ENCODE data around the gene FLNB.

FLNB gene

GRCh38 chr3:58164199-58164879 is 156.1 kb downstream of the FLNB start:
- no peak for DNase-seq (ENCODE audit: low read depth)

- DNase-seq (ENCODE audit: low read depth), result no peak
Observed at GRCh38 chr3:58164906-58165821, 156.9 kb downstream of the FLNB start.

GRCh38 chr3:58167431-58168351 is 159.5 kb downstream of the FLNB start:
- peak; percentile 57 for DNase-seq (ENCODE audit: low read depth)

- no peak for DNase-seq (ENCODE audit: low read depth)
Observed at GRCh38 chr3:58168498-58168897, 160.3 kb downstream of the FLNB start.

- no peak for DNase-seq (ENCODE audit: low read depth)
Observed at GRCh38 chr3:58169371-58169770, 161.1 kb downstream of the FLNB start.

- no peak for DNase-seq (ENCODE audit: low read depth)
Observed at GRCh38 chr3:58170376-58170775, 162.2 kb downstream of the FLNB start.

- no peak for DNase-seq (ENCODE audit: low read depth)
Observed at GRCh38 chr3:58171126-58171525, 162.9 kb downstream of the FLNB start.

- no peak for DNase-seq (ENCODE audit: low read depth)
Observed at GRCh38 chr3:58173029-58173668, 164.9 kb downstream of the FLNB start.

- no peak for DNase-seq (ENCODE audit: low read depth)
Observed at GRCh38 chr3:58173669-58174398, 165.6 kb downstream of the FLNB start.

GRCh38 chr3:58175187-58175436 is 166.9 kb downstream of the FLNB start:
- DNase-seq (ENCODE audit: low read depth), result no peak

- no peak for DNase-seq (ENCODE audit: low read depth)
Observed at GRCh38 chr3:58175437-58176184, 167.4 kb downstream of the FLNB start.

GRCh38 chr3:58176185-58176530 is 167.9 kb downstream of the FLNB start:
- no peak for DNase-seq (ENCODE audit: low read depth)

- DNase-seq (ENCODE audit: low read depth), result no peak
Observed at GRCh38 chr3:58176827-58177489, 168.7 kb downstream of the FLNB start.

- peak; percentile 47 for DNase-seq (ENCODE audit: low read depth)
Observed at GRCh38 chr3:58177747-58178527, 169.7 kb downstream of the FLNB start.

- DNase-seq (ENCODE audit: low read depth), result no peak
Observed at GRCh38 chr3:58178528-58179234, 170.5 kb downstream of the FLNB start.

- DNase-seq (ENCODE audit: low read depth), result no peak
Observed at GRCh38 chr3:58179235-58180098, 171.2 kb downstream of the FLNB start.

- no peak for DNase-seq (ENCODE audit: low read depth)
Observed at GRCh38 chr3:58180099-58180880, 172.1 kb downstream of the FLNB start.
